Erythroblast (primary cell): Measurements from ENCODE around the gene RILPL1.
"Not testable (repeated sequence)": the region's sequence is repeated elsewhere in the genome, so short reads cannot be mapped to it uniquely, and the experiment has no call there.

Source experiments
- GATA1 ChIP-seq: IDR thresholded peaks from 2 replicates; pipeline ENCODE4 v1.6.1; 2011; ENCODE audit warnings: low read depth, mild to moderate bottlenecking, control low read depth, low read length, moderate library complexity
- POLR2A ChIP-seq: IDR thresholded peaks from 2 replicates; pipeline ENCODE4 v1.6.1; 2011; ENCODE audit warnings: mild to moderate bottlenecking, low read length

GRCh38 chr12:123492339-123493039 is 41.0 kb downstream of the RILPL1 start:
- TF ChIP-seq POLR2A, GATA1: not testable (repeated sequence)
